ENCODE data around the gene TGFBR3L. TPM values are rescaled to one million over a fixed set of nuclear protein-coding genes. Genes with fewer than 3 reads are reported as not detected.
"Not testable (repeated sequence)": the region's sequence is repeated elsewhere in the genome, so short reads cannot be mapped to it uniquely, and the experiment has no call there.

TGFBR3L gene
- total RNA-seq, 1 experiment from 2014 or later: 10.9 TPM

DNA sequence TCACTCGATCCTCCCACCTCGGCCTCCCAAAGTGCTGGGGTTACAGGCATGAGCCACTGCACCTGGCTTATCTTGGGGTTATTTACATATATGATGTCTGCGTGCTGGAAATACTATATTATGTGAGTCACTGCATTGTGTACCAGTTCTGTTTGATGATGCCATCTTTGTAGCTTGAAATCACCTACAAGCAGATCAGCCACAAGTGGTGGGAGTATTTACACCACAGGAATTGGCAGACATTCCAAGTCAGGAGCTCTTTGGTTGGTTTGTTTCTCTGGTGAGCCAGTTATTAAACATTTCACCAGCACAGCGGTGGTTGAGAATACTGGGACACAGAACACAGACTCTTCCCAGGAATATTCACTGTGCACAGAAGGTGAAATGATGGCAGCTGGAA is 33.3 kb downstream of the TGFBR3L start:
- DNase-seq (ENCODE audit: extremely low read depth, low read depth): no peak

- DNase-seq (ENCODE audit: extremely low read depth, low read depth): no peak
These were observed 38.4 kb downstream of the TGFBR3L start for GRCh38 chr19:7953060-7953459.

- DNase-seq (ENCODE audit: extremely low read depth, low read depth): no peak
These were observed 38.9 kb downstream of the TGFBR3L start for GRCh38 chr19:7953576-7953975.

GRCh38 chr19:7955696-7956095 is 41.1 kb downstream of the TGFBR3L start:
- DNase-seq (ENCODE audit: extremely low read depth, low read depth): no peak

GRCh38 chr19:7959211-7959610 is 44.6 kb downstream of the TGFBR3L start:
- DNase-seq (ENCODE audit: extremely low read depth, low read depth): no peak

- DNase-seq (ENCODE audit: extremely low read depth, low read depth): not testable (repeated sequence)
These were observed 46.5 kb downstream of the TGFBR3L start for GRCh38 chr19:7961082-7961481.

DNA sequence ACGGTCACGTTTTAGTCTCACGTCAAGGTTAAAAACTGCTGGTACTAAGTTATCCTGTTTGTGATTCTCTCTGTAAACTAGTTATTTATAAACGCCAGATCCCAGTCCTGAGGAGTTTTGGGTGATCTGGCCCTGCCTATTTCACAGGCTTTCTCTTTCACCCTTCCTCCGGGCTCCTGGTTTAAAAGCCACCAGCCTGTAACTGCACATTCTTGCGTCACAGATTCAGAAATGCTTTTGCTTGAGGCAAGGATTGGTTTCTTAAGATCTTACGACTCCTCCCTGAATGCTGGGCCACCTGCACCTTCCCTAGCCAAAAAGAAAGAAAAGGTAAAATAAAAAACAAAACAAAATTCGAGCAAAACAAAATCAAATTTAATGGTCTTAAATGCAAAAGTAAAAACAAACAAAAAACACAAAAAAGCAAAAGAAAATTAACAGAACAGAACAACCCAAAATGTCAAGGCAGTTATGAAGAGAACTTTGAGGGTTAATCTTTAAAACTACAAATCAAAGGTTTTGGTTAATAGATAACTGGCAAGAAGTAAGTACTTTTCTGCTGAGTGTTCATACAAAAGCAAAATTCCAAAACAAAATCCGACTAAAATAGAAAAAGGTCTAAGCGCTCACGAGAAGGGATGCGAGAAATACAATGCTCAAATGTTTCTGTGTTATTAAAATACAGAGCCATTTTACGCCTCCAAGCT is 47.4 kb downstream of the TGFBR3L start:
- DNase-seq (ENCODE audit: extremely low read depth, low read depth): no peak

DNA sequence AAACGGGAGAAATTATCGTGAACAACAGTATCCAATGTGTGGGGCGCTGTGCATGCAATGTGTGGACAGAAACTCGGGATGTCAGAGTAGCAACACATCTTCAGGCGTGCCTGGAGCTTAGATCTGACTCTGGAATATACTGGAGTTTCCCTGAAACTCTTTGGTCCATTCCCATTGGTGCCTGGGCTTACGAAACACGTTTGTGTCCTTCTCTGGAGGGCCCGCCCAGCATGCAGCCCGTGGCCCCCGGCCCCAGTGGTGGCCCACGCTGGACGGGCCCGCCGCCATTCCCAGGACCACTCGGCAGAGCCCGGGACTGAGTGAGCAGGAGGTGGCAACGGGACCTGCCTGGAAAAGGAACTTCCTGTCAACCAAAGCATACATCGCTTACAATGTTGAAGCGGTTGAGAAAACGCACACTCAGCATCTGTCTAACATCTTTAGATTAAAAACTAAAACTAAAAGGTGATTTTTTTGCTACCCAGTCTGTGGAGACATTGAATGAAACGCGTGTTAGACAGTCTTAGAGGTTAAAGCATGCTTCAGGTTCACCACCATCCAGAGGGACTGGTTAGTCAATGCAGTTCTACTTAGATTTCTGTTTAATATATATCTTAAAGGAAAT is 48.1 kb downstream of the TGFBR3L start:
- DNase-seq (ENCODE audit: extremely low read depth, low read depth): no peak

- no peak for DNase-seq (ENCODE audit: extremely low read depth, low read depth)
These were observed 48.9 kb downstream of the TGFBR3L start for GRCh38 chr19:7963566-7963965.

DNA sequence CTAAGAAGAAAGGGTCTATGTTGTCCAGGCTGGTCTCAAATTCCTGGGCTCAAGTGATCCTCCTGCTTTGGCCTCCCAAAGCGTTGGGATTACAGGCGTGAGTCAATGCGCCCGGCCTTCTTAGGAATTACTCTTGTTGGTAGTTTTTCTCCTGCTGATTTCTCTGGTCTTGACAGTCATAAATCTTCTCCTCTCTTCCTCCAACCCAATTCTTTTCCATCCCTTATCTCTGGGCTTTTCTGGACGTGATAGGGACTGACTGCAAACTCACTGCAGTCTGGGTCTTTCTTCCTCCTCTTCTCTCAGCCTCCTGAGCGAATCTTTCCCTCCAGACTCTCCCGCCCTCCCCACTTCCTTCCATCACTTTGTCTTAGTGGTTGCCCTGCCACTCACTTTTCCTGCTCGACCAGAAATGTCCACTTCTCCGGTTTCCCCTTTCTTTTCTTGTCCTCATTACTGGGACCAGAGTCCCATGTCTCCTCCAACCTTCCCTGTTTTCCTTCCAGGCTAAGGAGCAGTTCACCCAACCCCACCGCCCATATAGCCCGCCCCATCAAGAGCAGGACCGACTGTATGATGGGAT is 50.7 kb downstream of the TGFBR3L start:
- DNase-seq (ENCODE audit: extremely low read depth, low read depth): no peak

- DNase-seq (ENCODE audit: extremely low read depth, low read depth): no peak
These were observed 51.5 kb downstream of the TGFBR3L start for GRCh38 chr19:7965921-7966665.

- DNase-seq (ENCODE audit: extremely low read depth, low read depth): no peak
These were observed 53.6 kb downstream of the TGFBR3L start for GRCh38 chr19:7968008-7968795.

Other genes with a start within 250 kb of the TGFBR3L start
- gene RETN, start 245.8 kb upstream of the TGFBR3L start, total RNA-seq (2014; rRNA removed; shearing (Covaris generic)): not detected in 2 replicates
- not detected in 2 replicates for gene MCEMP1, start 237.7 kb upstream of the TGFBR3L start, total RNA-seq (2014; rRNA removed; shearing (Covaris generic))
- 40.2 and 73.1 TPM in 2 replicates for gene TRAPPC5, start 234.0 kb upstream of the TGFBR3L start, total RNA-seq (2014; rRNA removed; shearing (Covaris generic))
- not detected in 2 replicates for gene FCER2, start 212.7 kb upstream of the TGFBR3L start, total RNA-seq (2014; rRNA removed; shearing (Covaris generic))
- not detected in 2 replicates for gene CLEC4G, start 182.7 kb upstream of the TGFBR3L start, total RNA-seq (2014; rRNA removed; shearing (Covaris generic))
- gene CD209, start 167.3 kb upstream of the TGFBR3L start, total RNA-seq (2014; rRNA removed; shearing (Covaris generic)): not detected in 2 replicates
- 0.05 TPM in 1 of 2 replicates, not detected in the other for gene CLEC4M, start 151.6 kb upstream of the TGFBR3L start, total RNA-seq (2014; rRNA removed; shearing (Covaris generic))
- 10.9 and 11.2 TPM in 2 replicates for gene EVI5L, start 84.6 kb upstream of the TGFBR3L start, total RNA-seq (2014; rRNA removed; shearing (Covaris generic))
- 0.43 TPM in 1 of 2 replicates, not detected in the other for gene PRR36, start 40.4 kb upstream of the TGFBR3L start, total RNA-seq (2014; rRNA removed; shearing (Covaris generic))
- 4.6 and 5.2 TPM in 2 replicates for gene LRRC8E, start 26.3 kb upstream of the TGFBR3L start, total RNA-seq (2014; rRNA removed; shearing (Covaris generic))
- 13.6 and 15.7 TPM in 2 replicates for gene MAP2K7, start 11.0 kb upstream of the TGFBR3L start, total RNA-seq (2014; rRNA removed; shearing (Covaris generic))
- 21.3 and 27.4 TPM in 2 replicates for gene SNAPC2, start 5.5 kb downstream of the TGFBR3L start, total RNA-seq (2014; rRNA removed; shearing (Covaris generic))
- 1.4 and 1.7 TPM in 2 replicates for gene CTXN1, start 11.3 kb downstream of the TGFBR3L start, total RNA-seq (2014; rRNA removed; shearing (Covaris generic))
- gene TIMM44, start 28.8 kb downstream of the TGFBR3L start, total RNA-seq (2014; rRNA removed; shearing (Covaris generic)): 127 and 135 TPM in 2 replicates
- 24.9 and 29.3 TPM in 2 replicates for gene ELAVL1, start 90.8 kb downstream of the TGFBR3L start, total RNA-seq (2014; rRNA removed; shearing (Covaris generic))
- not detected in 2 replicates for gene CCL25, start 137.9 kb downstream of the TGFBR3L start, total RNA-seq (2014; rRNA removed; shearing (Covaris generic))
- gene FBN3, start 234.8 kb downstream of the TGFBR3L start, total RNA-seq (2014; rRNA removed; shearing (Covaris generic)): under 0.01 TPM in 1 of 2 replicates, not detected in the other